GM12872 (cell line): ENCODE data around the gene SYNJ2.

ENCODE experiments used
- CTCF ChIP-seq: IDR thresholded peaks from 3 replicates; pipeline ENCODE4 v1.5.1; 2011; ENCODE audit warnings: low read depth, mild to moderate bottlenecking, low read length, moderate library complexity; ENCODE audit not compliant: insufficient read depth

Gene SYNJ2

GRCh38 chr6:157994125-157994795 is 12.6 kb downstream of the SYNJ2 start:
- no peak for TF ChIP-seq CTCF

- no peak for TF ChIP-seq CTCF
These were observed 13.8 kb downstream of the SYNJ2 start for GRCh38 chr6:157995458-157995857.

DNA sequence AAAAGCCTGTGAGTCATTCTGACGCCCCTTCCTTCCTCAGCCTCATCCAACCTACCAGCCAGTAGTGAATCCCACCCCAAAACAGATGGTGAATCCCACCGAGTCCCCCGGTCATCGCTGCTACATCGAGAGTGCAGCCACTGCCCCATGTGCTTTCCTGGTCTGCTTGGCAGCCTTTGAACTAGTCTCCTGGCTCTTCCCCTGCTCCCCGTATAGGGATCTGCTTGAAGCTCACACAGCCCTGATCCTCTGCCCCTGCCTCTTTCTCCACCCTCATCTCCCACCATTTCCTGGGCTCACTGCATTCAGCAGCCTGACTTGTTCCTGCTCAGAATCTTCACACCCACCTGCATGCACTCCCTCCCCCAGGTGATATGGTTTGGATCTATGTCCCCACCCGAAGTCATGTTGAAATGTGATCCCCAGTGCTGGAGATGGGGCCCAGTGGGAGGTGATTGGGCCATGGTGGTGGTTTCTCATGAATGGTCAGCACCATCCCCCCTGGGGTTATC is 14.6 kb downstream of the SYNJ2 start:
- no peak for TF ChIP-seq CTCF

DNA sequence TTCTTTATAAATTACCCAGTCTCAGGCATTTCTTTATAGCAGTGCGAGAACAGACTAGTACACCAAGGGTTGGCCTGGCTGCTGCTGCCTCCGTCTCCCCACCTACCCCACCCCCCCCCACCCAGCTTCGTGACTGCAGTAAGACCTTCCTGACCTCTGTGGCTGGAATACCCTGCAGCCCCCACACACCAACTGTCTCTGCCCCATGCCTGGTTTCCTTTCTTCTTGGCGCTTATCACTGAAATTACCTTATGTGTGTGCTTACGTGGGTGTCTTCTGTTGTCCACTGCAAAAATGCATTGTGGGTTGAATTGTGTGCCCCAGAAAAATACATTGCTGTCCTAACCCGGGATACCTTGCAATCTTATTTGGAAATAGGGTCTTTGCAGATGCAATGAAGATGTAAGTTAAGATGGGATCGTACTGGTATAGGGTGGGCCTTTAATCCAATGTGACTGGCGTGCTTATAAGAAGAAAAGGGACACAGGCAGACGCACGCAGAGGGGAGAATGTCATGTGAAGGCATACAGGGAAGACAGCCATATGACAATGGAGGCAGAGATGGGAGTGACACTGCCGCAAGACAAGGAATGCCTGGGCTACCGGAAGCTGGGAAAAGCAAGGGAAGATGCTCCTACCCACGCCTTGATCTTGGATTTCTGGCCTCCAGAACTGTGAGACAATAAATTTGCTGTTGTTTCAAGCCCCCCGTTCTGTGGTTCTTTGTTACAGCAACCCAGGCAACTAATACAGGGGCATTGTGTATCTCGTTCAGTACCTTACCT is 15.4 kb downstream of the SYNJ2 start:
- no peak for TF ChIP-seq CTCF

DNA sequence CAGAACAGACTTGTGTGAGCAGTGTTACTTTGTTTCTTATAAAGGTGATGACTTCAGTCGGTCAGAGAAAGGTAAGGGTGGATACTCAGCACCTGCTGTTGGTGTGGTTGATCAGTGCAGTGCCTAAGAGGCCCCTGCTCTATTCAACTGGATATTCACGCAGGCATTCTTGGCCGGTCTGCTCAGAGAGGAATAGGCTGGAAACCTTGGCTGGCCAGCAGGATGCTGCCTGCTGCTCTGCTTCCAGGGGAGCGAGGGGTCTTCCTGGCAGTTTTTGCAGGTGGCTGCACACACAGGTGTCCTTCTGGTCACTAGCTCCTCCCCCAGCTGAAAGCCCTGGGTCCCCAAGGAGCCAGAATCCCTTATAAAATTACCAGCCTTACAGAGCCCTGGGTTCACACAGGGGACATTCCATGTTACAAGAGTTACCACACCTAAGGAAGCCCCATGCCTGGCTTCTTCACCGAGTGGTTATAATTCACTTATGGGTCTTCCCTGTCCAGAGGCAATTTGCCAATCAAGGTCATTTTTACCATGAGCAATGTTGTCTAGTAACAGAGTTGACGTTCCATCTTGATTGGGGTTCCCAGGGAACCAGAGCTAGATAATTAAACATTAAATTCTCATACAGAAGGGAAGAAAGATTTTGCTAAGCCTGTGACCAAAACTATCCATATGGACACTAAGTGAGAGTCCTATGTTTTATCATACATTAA is 16.4 kb downstream of the SYNJ2 start:
- TF ChIP-seq CTCF = no peak

GRCh38 chr6:157998707-157999167 is 17.1 kb downstream of the SYNJ2 start:
- TF ChIP-seq CTCF = no peak
